Lower leg skin (tissue), 4 donors: ENCODE measurements around the gene CBFA2T3. TPM values are rescaled to one million over a fixed set of nuclear protein-coding genes. Genes with fewer than 3 reads are reported as not detected.

Source experiments
- DNase-seq, 2 donors: peaks; one replicate each; pipeline ENCODE4 v3.0.0-alpha.2; 2019; ENCODE audit warnings: low spot score in 2 of 2
- H3K4me3 ChIP-seq: fragments of 200-600 bp; sonication (generic); 2 replicates; pipeline ENCODE4 v1.5.1; 2017; ENCODE audit warnings: mild to moderate bottlenecking, low read depth; ENCODE audit not compliant: poor library complexity, severe bottlenecking
- CTCF ChIP-seq, 3 donors: fragments of 450-650 bp; IDR thresholded peaks; one replicate each; pipeline ENCODE4 v1.5.1; 2016; ENCODE audit warnings: antibody characterized with exemption in 3 of 3, mild to moderate bottlenecking in 3 of 3, moderate library complexity in 2 of 3
- POLR2A ChIP-seq, 2 donors: fragments of 450-650 bp; IDR thresholded peaks; one replicate each; pipeline ENCODE4 v1.6.1; 2016 to 2017; ENCODE audit warnings: antibody characterized with exemption in 2 of 2, mild to moderate bottlenecking in 1 of 2, moderate library complexity in 1 of 2
- WGBS, 2 donors: methylation state at CpG; one replicate each; pipeline ENCODE4 v1.1.5; 2018; 5-methylcytosine and 5-hydroxymethylcytosine counted together
- intact Hi-C: fragments of 100-400 bp; cut with DNase I; formaldehyde crosslinking; loops from one replicate; pipeline ENCODE4 v1.15.0; 2023; ENCODE audit warnings: low total_unique reads
- total RNA-seq, 4 donors: library from RNA; depleted of rRNA; stranded (reverse); fragments of >200 nt; gene quantifications; one replicate each; pipeline ENCODE4 v1.1.0, GENCODE V29; 2016

CBFA2T3 gene
- total RNA-seq, 4 donors from 2014 or later: 0.93 to 4.4 (median 2.9) TPM

GRCh38 chr16:88915639-88916327, 61.2 kb downstream of the CBFA2T3 start:
- TF ChIP-seq CTCF (IDR thresholded peaks at IDR 0.05) (no peak), POLR2A (IDR thresholded peaks at IDR 0.05) (no peak)
- intact Hi-C loops: no loop called here
- WGBS, 2 donors: 76 to 79% methylated on average over 30 of the region's 30 CpGs
- DNase-seq: no peak
- no peak overlapping the region for H3K4me3 ChIP-seq

- intact Hi-C loops: no loop called here
- WGBS, 2 donors: 38 to 43% methylated on average over 8 to 19 of the region's 20 CpGs
- DNase-seq: no peak
- no peak overlapping the region for H3K4me3 ChIP-seq
- TF ChIP-seq POLR2A (IDR thresholded peaks at IDR 0.05) (no peak), CTCF (IDR thresholded peaks at IDR 0.05) (no peak)
Observed at GRCh38 chr16:88914750-88915368, 62.1 kb downstream of the CBFA2T3 start.

- no peak for TF ChIP-seq CTCF (IDR thresholded peaks at IDR 0.05)
- no peak for TF ChIP-seq POLR2A (IDR thresholded peaks at IDR 0.05)
Observed at GRCh38 chr16:88913870-88914269, 63.1 kb downstream of the CBFA2T3 start.

GRCh38 chr16:88913001-88913612, 63.9 kb downstream of the CBFA2T3 start:
- intact Hi-C loops: no loop called here
- no peak for DNase-seq
- WGBS, 2 donors: 94% methylated on average over 15 to 16 of the region's 16 CpGs
- no peak overlapping the region for H3K4me3 ChIP-seq
- TF ChIP-seq CTCF (IDR thresholded peaks at IDR 0.05): no peak
- no peak for TF ChIP-seq POLR2A (IDR thresholded peaks at IDR 0.05)

More at GRCh38 chr16:88913870-88914269, 63.1 kb downstream of the CBFA2T3 start:
- 91 to 98% methylated on average over 13 of the region's 13 CpGs for WGBS, 2 donors
- no peak for DNase-seq
- no peak overlapping the region for H3K4me3 ChIP-seq
- intact Hi-C loops: no loop called here

GRCh38 chr16:88912556-88912955, 64.5 kb downstream of the CBFA2T3 start:
- TF ChIP-seq CTCF (IDR thresholded peaks at IDR 0.05) (no peak), POLR2A (IDR thresholded peaks at IDR 0.05) (no peak)
- intact Hi-C loops: no loop called here
- DNase-seq: no peak
- no peak overlapping the region for H3K4me3 ChIP-seq
- WGBS, 2 donors: 80 to 84% methylated on average over 15 of the region's 15 CpGs
